ENCODE results near the gene CPN2.

GRCh38 chr3:194373028-194373427 is 21.9 kb upstream of the CPN2 start:
- no peak for TF ChIP-seq CTCF (IDR thresholded peaks at IDR 0.05)
- TF ChIP-seq POLR2A (IDR thresholded peaks at IDR 0.05): no peak
- TF ChIP-seq EP300 (IDR thresholded peaks at IDR 0.05): no peak

Measured in tibial nerve (tissue), 4 donors.